Activated CD4-positive, alpha-beta T cell treated with anti-CD3 and anti-CD28 coated beads, Interleukin-2, amount 50 U/mL, for 16 hours (primary cell): ENCODE results near the gene OCSTAMP.
A peak's percentile ranks its signal among the peaks of the same experiment; 100 is the strongest.

Experiments used
- DNase-seq: peaks from one replicate; pipeline ENCODE4 v3.0.0-alpha.2; 2020

OCSTAMP gene

GRCh38 chr20:46507760-46508407, 42.6 kb downstream of the OCSTAMP start:
- DNase-seq = peak; percentile 26

GRCh38 chr20:46505506-46505905, 44.9 kb downstream of the OCSTAMP start:
- no peak for DNase-seq

GRCh38 chr20:46501961-46502360, 48.5 kb downstream of the OCSTAMP start:
- no peak for DNase-seq

GRCh38 chr20:46501337-46501942, 49.0 kb downstream of the OCSTAMP start:
- no peak for DNase-seq

- no peak for DNase-seq
Observed at GRCh38 chr20:46494077-46494476, 56.4 kb downstream of the OCSTAMP start.

- DNase-seq = no peak
Observed at GRCh38 chr20:46491354-46491753, 59.1 kb downstream of the OCSTAMP start.
